GM11168 (cell line): ENCODE measurements around the gene KAT6B.

Experiments used
- in situ Hi-C: fragments of 300-500 bp; cut with MboI; formaldehyde crosslinking; loops from one replicate; pipeline ENCODE4 v1.12.0; 2022; ENCODE audit warnings: low sequenced_read_pairs; ENCODE audit not compliant: unreplicated experiment

Gene KAT6B

DNA sequence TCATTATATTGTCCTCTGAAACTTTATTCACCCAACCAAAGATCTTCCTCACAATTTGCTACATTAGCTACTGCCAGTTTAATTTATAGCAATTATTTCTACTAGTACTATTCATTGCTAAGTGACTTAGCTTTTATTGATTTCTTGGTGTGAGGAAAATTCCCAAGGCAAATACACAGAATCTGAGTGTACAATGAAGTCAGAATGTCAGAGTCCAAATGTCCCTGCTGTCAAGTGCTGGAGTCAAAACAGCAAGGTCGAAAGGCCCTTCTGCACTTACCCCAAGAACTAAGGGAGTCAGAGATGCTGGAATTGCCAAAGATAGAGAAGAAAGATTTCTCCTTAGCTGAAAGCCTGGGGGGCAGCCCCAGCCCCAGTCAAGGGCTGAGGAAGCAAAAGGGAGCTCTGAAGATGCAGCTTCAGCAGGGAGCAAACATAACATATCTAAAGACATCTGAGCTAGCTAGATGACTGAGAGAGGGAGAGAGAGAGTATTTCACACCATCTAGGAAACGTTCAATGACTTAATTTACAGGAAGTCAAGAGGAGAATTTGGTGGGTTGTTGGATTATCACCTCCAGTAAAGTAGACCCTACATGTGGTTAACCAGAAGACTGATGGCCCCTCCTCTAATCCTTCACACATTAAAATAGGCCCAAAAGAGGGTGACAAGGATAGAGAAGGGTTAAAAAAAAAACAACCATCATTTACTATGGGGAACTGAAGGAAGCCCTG is 248.5 kb downstream of the KAT6B start:
- in situ Hi-C loops = no loop called here

DNA sequence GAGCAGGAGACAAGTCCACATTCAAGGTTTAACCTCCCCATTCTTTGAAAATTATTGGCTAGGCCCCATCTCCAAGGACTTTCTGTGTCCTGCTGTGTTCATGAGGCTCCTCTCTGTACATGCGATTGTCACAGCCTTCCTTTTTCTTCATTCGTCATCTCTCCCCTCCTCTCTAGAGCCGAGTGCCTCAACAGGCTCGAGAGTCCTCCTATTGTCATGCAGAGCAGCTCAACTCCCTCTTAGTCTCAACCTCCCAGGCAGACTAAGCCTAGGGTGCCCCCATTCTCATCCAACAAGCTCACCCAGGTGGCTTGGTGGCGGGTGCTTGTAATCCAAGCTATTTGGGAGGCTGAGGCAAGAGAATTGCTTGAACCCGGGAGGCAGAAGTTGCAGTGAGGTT is 249.9 kb downstream of the KAT6B start:
- in situ Hi-C loops = no loop called here

DNA sequence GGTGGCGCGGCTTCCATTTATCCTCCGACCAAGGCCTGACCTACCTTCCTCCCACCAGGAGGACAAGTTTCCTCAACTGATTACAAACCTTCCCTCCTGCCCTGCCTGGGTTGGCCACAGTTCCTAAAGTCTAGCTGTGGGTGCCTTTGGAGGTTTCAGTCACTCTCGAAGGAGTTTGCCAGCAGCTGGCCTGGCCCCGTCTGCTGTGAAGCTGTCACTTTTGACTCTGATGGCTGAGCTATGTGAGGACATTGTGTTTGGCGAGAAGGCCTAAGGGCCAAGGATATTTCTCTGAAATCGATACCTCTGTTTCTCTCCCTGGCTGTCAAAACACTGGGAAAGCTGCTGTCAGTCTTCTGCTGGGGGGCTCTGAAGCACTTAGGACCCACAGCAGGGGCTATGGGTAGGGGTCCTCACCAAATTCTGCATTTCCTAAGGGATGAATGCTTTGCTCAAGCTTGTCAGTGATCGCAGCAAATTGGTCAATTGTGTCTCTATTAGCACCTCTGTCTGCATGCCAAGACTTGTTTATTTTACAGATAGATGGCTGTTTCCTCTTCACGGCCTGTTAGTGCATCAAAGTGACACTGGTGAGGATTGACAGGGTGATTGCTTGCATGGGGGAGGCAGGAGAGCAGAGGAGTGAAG is 253.2 kb downstream of the KAT6B start:
- in situ Hi-C loops = no loop called here

DNA sequence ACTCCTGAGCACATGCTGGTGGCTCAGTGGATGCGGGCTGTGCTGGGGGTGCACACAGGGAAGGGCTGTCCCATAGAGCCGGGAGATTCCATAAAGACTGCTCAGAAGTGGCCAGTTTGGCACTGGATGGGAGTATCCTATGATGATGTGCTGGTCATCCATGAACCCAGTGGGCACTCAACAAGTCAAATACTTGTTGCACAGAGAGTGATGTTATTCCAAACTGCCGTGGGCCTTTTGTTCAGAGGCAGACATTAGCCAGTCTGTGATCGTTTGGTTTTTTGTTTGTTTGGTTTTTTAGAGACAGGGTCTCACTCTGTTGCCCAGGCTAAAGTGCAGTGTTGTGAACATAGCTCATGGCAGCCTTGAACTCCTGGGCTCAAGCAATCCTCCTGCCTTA is 254.2 kb downstream of the KAT6B start:
- in situ Hi-C loops = no loop called here

DNA sequence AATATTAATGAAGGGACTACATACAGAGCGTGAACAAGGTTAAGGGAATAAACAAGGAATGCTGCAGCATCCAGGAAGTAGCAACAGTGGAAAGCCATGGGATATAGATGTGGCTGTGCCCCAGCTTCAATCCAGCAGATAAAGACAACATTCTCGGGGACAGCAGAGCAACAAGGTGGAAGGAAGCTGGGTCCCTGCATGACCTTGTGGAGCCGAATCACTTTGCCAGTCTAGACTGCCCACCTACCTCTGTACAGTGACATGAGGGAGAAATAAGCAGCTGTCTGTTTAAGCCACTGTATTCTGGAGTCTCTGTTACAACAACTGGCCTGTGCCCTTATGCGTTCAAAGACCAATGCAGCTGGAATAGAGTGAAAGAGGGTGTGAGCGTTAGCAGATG is 255.0 kb downstream of the KAT6B start:
- in situ Hi-C loops = no loop called here
